Loucy (cell line): Measurements from ENCODE around the gene ANXA6.

Experiments used
- H2AFZ ChIP-seq: fragments of 200-600 bp; sonication (generic); 2 replicates; pipeline ENCODE4 v1.6.0; 2016; ENCODE audit warnings: antibody characterized with exemption, mild to moderate bottlenecking, low read length, moderate library complexity
- H3F3A ChIP-seq: fragments of 200-600 bp; 2 replicates; pipeline ENCODE4 v1.6.0; 2016; ENCODE audit warnings: antibody characterized with exemption, low read depth, mild to moderate bottlenecking
- H3K27me3 ChIP-seq: fragments of 200-600 bp; sonication (generic); 2 replicates; pipeline ENCODE4 v1.6.1; 2014; ENCODE audit warnings: low read length, mild to moderate bottlenecking; ENCODE audit not compliant: insufficient read depth, poor library complexity, severe bottlenecking
- H3K36me3 ChIP-seq: fragments of 200-600 bp; sonication (generic); 2 replicates; pipeline ENCODE4 v1.6.1; 2016; ENCODE audit warnings: low read length; ENCODE audit not compliant: insufficient read depth
- H3K4me1 ChIP-seq: fragments of 200-600 bp; sonication (generic); 2 replicates; pipeline ENCODE4 v1.5.1; 2014; ENCODE audit warnings: low read length, mild to moderate bottlenecking; ENCODE audit not compliant: insufficient read depth, poor library complexity, severe bottlenecking
- H3K4me2 ChIP-seq: fragments of 200-600 bp; sonication (generic); 2 replicates; pipeline ENCODE4 v1.6.0; 2014; ENCODE audit warnings: antibody characterized with exemption, low read length, low read depth, mild to moderate bottlenecking; ENCODE audit not compliant: poor library complexity, severe bottlenecking
- H3K4me3 ChIP-seq: fragments of 200-600 bp; sonication (generic); 2 replicates; pipeline ENCODE4 v1.5.1; 2014; ENCODE audit warnings: low read length, mild to moderate bottlenecking, mixed read lengths; ENCODE audit not compliant: poor library complexity, severe bottlenecking
- H3K79me2 ChIP-seq: fragments of 200-600 bp; sonication (generic); 2 replicates; pipeline ENCODE4 v1.6.1; 2014; ENCODE audit warnings: low read length; ENCODE audit not compliant: insufficient read depth
- H3K9ac ChIP-seq: fragments of 200-600 bp; sonication (generic); 2 replicates; pipeline ENCODE4 v1.6.0; 2014; ENCODE audit warnings: mild to moderate bottlenecking, low read depth, low read length, moderate library complexity; ENCODE audit not compliant: poor library complexity, severe bottlenecking
- H3K9me2 ChIP-seq: fragments of 200-600 bp; sonication (generic); replicated peaks from 2 replicates; pipeline ENCODE4 v1.6.1; 2016; ENCODE audit warnings: low read depth, low read length, mixed read lengths
- H3K9me3 ChIP-seq: fragments of 200-600 bp; sonication (generic); 2 replicates; pipeline ENCODE4 v1.6.1; 2014; ENCODE audit warnings: mild to moderate bottlenecking, antibody characterized with exemption, low read length, low read depth; ENCODE audit not compliant: insufficient read depth
- H4K20me1 ChIP-seq: fragments of 200-600 bp; sonication (generic); 2 replicates; pipeline ENCODE4 v1.6.0; 2014; ENCODE audit warnings: antibody characterized with exemption, low read length, mild to moderate bottlenecking; ENCODE audit not compliant: insufficient read depth, poor library complexity, severe bottlenecking
- EZH2phosphoT487 ChIP-seq: fragments of 200-600 bp; IDR thresholded peaks from 2 replicates; pipeline ENCODE4 v1.6.1; 2018; ENCODE audit warnings: antibody characterized with exemption, mild to moderate bottlenecking, moderate library complexity, borderline replicate concordance
- TF ChIP-seq, protein P1 (sequence below): fragments of 200-600 bp; sonication (generic); conservative IDR thresholded peaks from 2 replicates; pipeline ENCODE4 v1.5.1; 2014; ENCODE audit warnings: mild to moderate bottlenecking, antibody characterized with exemption, low read length

Gene ANXA6

GRCh38 chr5:151186538-151186937 lies 29.0 kb upstream of the ANXA6 start:
- H3K36me3 ChIP-seq = peaks cover 34% of the 10 kb centered on the region; the same call in 1 of the 2 replicates
- TF ChIP-seq, protein P1, sequence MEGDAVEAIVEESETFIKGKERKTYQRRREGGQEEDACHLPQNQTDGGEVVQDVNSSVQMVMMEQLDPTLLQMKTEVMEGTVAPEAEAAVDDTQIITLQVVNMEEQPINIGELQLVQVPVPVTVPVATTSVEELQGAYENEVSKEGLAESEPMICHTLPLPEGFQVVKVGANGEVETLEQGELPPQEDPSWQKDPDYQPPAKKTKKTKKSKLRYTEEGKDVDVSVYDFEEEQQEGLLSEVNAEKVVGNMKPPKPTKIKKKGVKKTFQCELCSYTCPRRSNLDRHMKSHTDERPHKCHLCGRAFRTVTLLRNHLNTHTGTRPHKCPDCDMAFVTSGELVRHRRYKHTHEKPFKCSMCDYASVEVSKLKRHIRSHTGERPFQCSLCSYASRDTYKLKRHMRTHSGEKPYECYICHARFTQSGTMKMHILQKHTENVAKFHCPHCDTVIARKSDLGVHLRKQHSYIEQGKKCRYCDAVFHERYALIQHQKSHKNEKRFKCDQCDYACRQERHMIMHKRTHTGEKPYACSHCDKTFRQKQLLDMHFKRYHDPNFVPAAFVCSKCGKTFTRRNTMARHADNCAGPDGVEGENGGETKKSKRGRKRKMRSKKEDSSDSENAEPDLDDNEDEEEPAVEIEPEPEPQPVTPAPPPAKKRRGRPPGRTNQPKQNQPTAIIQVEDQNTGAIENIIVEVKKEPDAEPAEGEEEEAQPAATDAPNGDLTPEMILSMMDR = no peak
- TF ChIP-seq EZH2phosphoT487 = no peak
- H3K9me3 ChIP-seq = peaks cover 11% of the 10 kb centered on the region; the same call in 1 of the 2 replicates
- H3K9me2 ChIP-seq = no peaks in the 10 kb centered on the region
- H3K4me1 ChIP-seq = no peaks in the 10 kb centered on the region
- H4K20me1 ChIP-seq = no peaks in the 10 kb centered on the region
- H3K9ac ChIP-seq = no peak overlapping the region
- H2AFZ ChIP-seq = no peak overlapping the region
- H3K4me2 ChIP-seq = no peak overlapping the region
- no peaks in the 10 kb centered on the region for H3K79me2 ChIP-seq
- no peaks in the 10 kb centered on the region for H3K27me3 ChIP-seq
- no peak overlapping the region for H3K4me3 ChIP-seq
- no peaks in the 10 kb centered on the region for H3F3A ChIP-seq

- Histone ChIP-seq H3K9me2 (no peaks in the 10 kb centered on the region), H3K27me3 (no peaks in the 10 kb centered on the region), H2AFZ (no peak overlapping the region), H3K9me3 (peaks cover 11% of the 10 kb centered on the region; the same call in 1 of the 2 replicates), H3K4me1 (no peaks in the 10 kb centered on the region), H4K20me1 (no peaks in the 10 kb centered on the region), H3K9ac (no peak overlapping the region), H3K36me3 (peaks cover 34% of the 10 kb centered on the region; the same call in 1 of the 2 replicates), H3F3A (no peaks in the 10 kb centered on the region), H3K79me2 (no peaks in the 10 kb centered on the region), H3K4me2 (no peak overlapping the region), H3K4me3 (no peak overlapping the region)
- no peak for TF ChIP-seq EZH2phosphoT487
- TF ChIP-seq, protein P1 = no peak
Observed at GRCh38 chr5:151186052-151186451, 28.5 kb upstream of the ANXA6 start.

DNA sequence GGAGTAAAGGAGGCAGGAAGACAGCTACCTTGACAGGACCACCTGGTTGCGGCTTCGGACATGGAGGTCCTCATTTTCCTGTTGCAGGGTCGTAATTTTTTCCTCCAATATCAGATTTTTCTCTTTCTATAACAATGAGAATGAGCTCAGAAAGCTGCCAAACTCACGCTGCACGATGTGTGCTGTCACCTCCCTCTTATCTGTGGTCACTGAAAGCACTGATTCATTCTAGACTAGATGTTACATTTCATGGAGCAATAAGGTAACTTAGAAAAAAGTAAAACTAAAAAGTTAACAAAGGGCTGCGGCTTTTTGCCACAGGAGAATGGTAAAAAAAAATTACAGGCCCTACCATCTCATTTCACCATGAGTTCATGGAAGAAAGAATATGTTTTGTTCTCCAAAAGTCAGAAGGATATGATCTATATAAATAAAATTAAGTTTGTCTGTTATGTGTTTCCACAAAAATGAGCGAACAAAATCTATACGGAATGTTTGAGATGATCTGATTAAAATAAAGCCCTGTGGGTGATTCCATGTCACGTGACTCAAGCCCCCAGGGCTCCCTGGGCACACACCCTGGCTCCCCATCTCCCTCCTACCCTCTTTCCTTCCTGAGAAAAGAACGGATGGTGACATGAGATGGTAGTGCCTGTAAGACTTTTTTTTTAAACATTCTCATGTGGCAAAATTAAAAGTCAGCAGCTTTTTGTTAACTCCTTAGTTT lies 26.9 kb upstream of the ANXA6 start:
- TF ChIP-seq, protein P1 = no peak
- no peak for TF ChIP-seq EZH2phosphoT487
- Histone ChIP-seq H3K79me2 (no peaks in the 10 kb centered on the region), H3K27me3 (no peaks in the 10 kb centered on the region), H4K20me1 (no peaks in the 10 kb centered on the region), H3K4me3 (no peak overlapping the region), H3K36me3 (peaks cover 29% of the 10 kb centered on the region; the same call in 1 of the 2 replicates), H3K4me2 (no peak overlapping the region), H2AFZ (no peak overlapping the region), H3K9me3 (peaks cover 9% of the 10 kb centered on the region; the same call in 1 of the 2 replicates), H3F3A (no peaks in the 10 kb centered on the region), H3K4me1 (no peaks in the 10 kb centered on the region), H3K9ac (no peak overlapping the region), H3K9me2 (no peaks in the 10 kb centered on the region)
